BLaER1 (cell line): ENCODE measurements around the gene SCNN1A.
A peak's percentile ranks its signal among the peaks of the same experiment; 100 is the strongest.

Experiments
- H3K27ac ChIP-seq: shearing (Covaris generic); formaldehyde crosslinking; 2 replicates; pipeline ENCODE4 v1.8.1; 2022
- H3K27me3 ChIP-seq: shearing (Covaris generic); formaldehyde crosslinking; 2 replicates; pipeline ENCODE4 v1.8.1; 2022
- H3K36me3 ChIP-seq: shearing (Covaris generic); formaldehyde crosslinking; 2 replicates; pipeline ENCODE4 v1.8.1; 2022
- H3K4me1 ChIP-seq: shearing (Covaris generic); formaldehyde crosslinking; 2 replicates; pipeline ENCODE4 v1.8.1; 2022
- H3K4me2 ChIP-seq: shearing (Covaris generic); formaldehyde crosslinking; 2 replicates; pipeline ENCODE4 v1.8.1; 2022
- H3K4me3 ChIP-seq: shearing (Covaris generic); formaldehyde crosslinking; 2 replicates; pipeline ENCODE4 v1.8.1; 2022
- H3K9ac ChIP-seq: shearing (Covaris generic); formaldehyde crosslinking; 2 replicates; pipeline ENCODE4 v1.8.1; 2022
- H3K9me3 ChIP-seq: shearing (Covaris generic); formaldehyde crosslinking; 2 replicates; pipeline ENCODE4 v1.8.1; 2022
- H4K20me1 ChIP-seq: shearing (Covaris generic); formaldehyde crosslinking; 2 replicates; pipeline ENCODE4 v1.8.1; 2022
- Cebpa-rat ChIP-seq: shearing (Covaris generic); IDR thresholded peaks from 2 replicates; pipeline ENCODE4 v1.8.1; 2022

The SCNN1A gene

DNA sequence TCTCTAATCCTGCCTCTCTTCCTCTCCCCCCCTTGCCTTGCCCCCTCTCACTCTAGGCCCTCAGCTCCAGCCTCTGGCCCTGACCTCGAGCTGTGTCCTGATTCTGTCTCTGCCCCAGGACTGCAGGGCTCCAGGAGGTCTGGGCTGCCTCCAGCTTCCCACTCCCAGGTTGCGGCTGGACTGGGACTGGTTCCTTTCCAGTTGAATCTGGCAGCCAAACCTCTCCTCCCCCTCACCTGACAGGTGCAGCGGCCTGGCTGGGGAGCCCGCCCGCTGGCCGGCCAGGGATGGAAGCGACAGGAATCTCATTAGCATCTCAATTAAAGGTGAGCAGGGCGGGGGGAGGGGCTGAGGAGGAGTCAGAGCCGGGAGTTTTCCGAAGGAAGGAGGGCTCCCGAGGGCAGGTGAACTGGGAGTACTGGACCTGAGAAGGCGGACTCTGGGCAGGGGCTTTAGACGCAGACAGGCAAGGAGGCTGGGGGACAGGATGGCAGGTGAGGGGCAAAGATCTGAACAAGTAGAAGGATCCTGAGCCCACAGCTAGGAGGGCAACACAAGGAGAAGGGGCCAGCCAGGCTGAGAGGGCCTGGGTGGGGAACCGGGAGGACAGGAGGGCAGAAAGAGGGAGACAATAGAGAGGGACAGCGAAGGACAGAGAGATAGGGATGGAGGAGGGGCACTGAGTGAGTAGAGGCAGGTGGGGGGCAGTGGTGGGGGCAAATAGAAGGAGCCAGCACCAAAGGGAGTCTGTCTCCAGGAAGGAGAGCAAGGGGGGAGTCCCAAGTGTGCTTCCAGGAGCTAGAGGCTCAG is at the start of gene SCNN1A:
Gene SCNN1A, minus strand, starts transcription at position 295 of the 810 bp plus-strand sequence. CDS start 780 bp downstream, outside the sequence.
- peak within 1 kb of the TSS; percentile 63 for H3K4me2 ChIP-seq
- H3K9ac ChIP-seq = no peak within 1 kb of the TSS
- no peak for TF ChIP-seq Cebpa-rat
- no peaks in the 10 kb centered on the region for H4K20me1 ChIP-seq
- H3K9me3 ChIP-seq = no peaks in the 10 kb centered on the region
- peaks cover 22% of the 10 kb centered on the region for H3K27me3 ChIP-seq
- H3K27ac ChIP-seq = no peak within 1 kb of the TSS; the same call in 1 of the 2 replicates
- peaks cover 68% of the 10 kb centered on the region for H3K4me1 ChIP-seq
- H3K4me3 ChIP-seq = no peak within 1 kb of the TSS
- no peaks in the 10 kb centered on the region for H3K36me3 ChIP-seq

GRCh38 chr12:6424866-6425265 is 49.5 kb upstream of the SCNN1A start:
- peak overlapping the region; percentile 96 for H3K27ac ChIP-seq
- H4K20me1 ChIP-seq = no peaks in the 10 kb centered on the region
- no peaks in the 10 kb centered on the region for H3K36me3 ChIP-seq
- H3K4me2 ChIP-seq = peak overlapping the region; percentile 95
- H3K4me1 ChIP-seq = peaks cover 65% of the 10 kb centered on the region
- no peak overlapping the region for H3K9ac ChIP-seq
- H3K27me3 ChIP-seq = no peaks in the 10 kb centered on the region
- H3K4me3 ChIP-seq = no peak overlapping the region
- no peak for TF ChIP-seq Cebpa-rat
- H3K9me3 ChIP-seq = no peaks in the 10 kb centered on the region

GRCh38 chr12:6424008-6424347 is 48.6 kb upstream of the SCNN1A start:
- H3K4me3 ChIP-seq = no peak overlapping the region
- H4K20me1 ChIP-seq = no peaks in the 10 kb centered on the region
- peaks cover 58% of the 10 kb centered on the region for H3K4me1 ChIP-seq

DNA sequence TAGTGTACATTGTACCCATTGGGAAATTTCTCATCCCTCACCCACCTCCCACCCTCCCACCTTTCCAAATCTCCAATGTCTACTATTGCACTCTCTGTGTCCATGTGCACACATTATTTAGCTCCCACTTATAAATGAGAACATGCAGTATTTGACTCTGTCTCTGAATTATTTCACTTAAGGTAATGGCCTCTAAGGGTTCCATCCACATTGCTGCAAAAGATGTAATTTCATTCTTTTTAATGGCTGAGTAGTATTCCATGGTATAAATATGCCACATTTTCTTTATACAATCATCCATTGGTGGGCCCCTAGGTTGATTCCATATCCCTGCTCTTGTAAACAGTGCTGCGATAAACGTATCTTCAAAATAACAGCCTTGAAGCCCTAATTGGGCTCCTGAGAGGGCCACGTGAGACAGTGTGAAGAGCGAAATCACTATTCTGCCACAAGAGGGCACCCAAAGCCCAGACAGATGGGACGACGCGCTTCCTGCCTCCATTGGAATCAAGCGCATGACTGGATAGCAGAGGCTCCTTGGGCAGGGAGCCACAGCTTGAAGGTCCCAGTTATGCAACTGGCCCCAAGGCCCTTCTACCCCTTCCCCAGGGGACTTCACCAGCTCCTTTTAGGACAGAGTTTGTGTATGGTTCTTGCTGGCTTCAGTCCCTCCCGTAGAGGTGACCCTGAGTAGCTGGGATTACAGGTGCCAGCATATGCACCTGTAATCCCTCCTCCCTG is 48.1 kb upstream of the SCNN1A start:
- Histone ChIP-seq H3K4me3 (no peak overlapping the region), H3K27me3 (no peaks in the 10 kb centered on the region), H3K4me1 (peaks cover 53% of the 10 kb centered on the region), H3K9ac (no peak overlapping the region; the same call in 1 of the 2 replicates), H4K20me1 (no peaks in the 10 kb centered on the region), H3K27ac (peak overlapping the region; percentile 96), H3K9me3 (no peaks in the 10 kb centered on the region), H3K4me2 (peak overlapping the region; percentile 95), H3K36me3 (no peaks in the 10 kb centered on the region)
- TF ChIP-seq Cebpa-rat = peak; percentile 83

More at GRCh38 chr12:6424008-6424347, 48.6 kb upstream of the SCNN1A start:
- H3K9ac ChIP-seq = no peak overlapping the region; the same call in 1 of the 2 replicates
- H3K27me3 ChIP-seq = no peaks in the 10 kb centered on the region
- H3K27ac ChIP-seq = peak overlapping the region; percentile 96
- no peaks in the 10 kb centered on the region for H3K9me3 ChIP-seq
- peak overlapping the region; percentile 95 for H3K4me2 ChIP-seq
- no peak for TF ChIP-seq Cebpa-rat
- H3K36me3 ChIP-seq = no peaks in the 10 kb centered on the region

DNA sequence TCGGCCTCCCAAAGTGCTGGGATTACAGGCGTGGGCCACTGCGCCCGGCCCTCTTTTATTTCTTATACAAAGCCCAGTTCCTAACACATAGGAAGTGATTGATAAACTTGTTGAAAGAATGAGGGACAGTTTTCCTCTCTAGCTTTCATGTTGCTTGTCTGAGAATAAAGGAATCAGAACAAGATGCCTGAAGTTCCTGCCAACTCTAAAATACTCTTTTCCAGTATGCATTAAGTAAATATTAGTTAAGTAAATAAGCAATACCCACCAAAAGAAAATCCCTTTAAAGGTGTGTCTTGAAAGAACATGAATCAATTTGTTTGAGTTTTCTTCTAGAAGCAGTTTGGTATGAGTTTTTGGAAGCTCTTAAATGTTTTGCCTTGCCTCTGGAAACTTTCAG is 45.0 kb upstream of the SCNN1A start:
- H3K27me3 ChIP-seq = no peaks in the 10 kb centered on the region
- no peaks in the 10 kb centered on the region for H3K36me3 ChIP-seq
- peaks cover 23% of the 10 kb centered on the region for H3K4me1 ChIP-seq
- H4K20me1 ChIP-seq = no peaks in the 10 kb centered on the region
- H3K4me3 ChIP-seq = no peak overlapping the region
- H3K4me2 ChIP-seq = no peak overlapping the region
- TF ChIP-seq Cebpa-rat = no peak
- no peak overlapping the region for H3K9ac ChIP-seq
- no peaks in the 10 kb centered on the region for H3K9me3 ChIP-seq
- H3K27ac ChIP-seq = no peak overlapping the region

DNA sequence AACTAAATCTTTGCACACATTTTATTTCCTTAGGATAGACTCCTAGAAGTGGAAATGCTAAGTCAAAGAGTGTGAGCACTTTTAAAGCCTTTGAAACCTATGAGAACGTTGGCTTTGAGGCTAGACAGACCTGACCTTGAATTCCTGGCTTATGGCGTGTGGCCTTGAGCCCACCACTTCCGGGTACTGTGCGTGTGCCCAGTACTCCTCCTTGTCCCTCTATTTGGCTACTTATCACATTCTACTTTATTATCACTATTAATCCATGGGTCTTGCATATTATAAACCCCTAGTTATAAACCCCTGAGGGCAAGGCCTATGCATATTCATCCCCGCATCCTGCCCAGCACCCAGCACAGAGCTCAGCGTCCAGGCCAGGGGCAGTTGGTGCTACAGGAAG is 43.4 kb upstream of the SCNN1A start:
- no peaks in the 10 kb centered on the region for H3K9me3 ChIP-seq
- no peak overlapping the region for H3K4me2 ChIP-seq
- H4K20me1 ChIP-seq = no peaks in the 10 kb centered on the region
- TF ChIP-seq Cebpa-rat = no peak
- H3K4me1 ChIP-seq = peaks cover 7% of the 10 kb centered on the region
- H3K9ac ChIP-seq = no peak overlapping the region
- H3K4me3 ChIP-seq = no peak overlapping the region
- H3K27ac ChIP-seq = no peak overlapping the region
- no peaks in the 10 kb centered on the region for H3K27me3 ChIP-seq
- H3K36me3 ChIP-seq = no peaks in the 10 kb centered on the region

- no peak overlapping the region for H3K4me2 ChIP-seq
- no peak overlapping the region for H3K4me3 ChIP-seq
- no peaks in the 10 kb centered on the region for H3K9me3 ChIP-seq
- no peak overlapping the region for H3K27ac ChIP-seq
- no peaks in the 10 kb centered on the region for H3K27me3 ChIP-seq
- no peak overlapping the region for H3K9ac ChIP-seq
- H4K20me1 ChIP-seq = no peaks in the 10 kb centered on the region
- H3K36me3 ChIP-seq = no peaks in the 10 kb centered on the region
- TF ChIP-seq Cebpa-rat = no peak
- no peaks in the 10 kb centered on the region for H3K4me1 ChIP-seq
These were observed 41.2 kb upstream of the SCNN1A start for GRCh38 chr12:6416596-6416995.

DNA sequence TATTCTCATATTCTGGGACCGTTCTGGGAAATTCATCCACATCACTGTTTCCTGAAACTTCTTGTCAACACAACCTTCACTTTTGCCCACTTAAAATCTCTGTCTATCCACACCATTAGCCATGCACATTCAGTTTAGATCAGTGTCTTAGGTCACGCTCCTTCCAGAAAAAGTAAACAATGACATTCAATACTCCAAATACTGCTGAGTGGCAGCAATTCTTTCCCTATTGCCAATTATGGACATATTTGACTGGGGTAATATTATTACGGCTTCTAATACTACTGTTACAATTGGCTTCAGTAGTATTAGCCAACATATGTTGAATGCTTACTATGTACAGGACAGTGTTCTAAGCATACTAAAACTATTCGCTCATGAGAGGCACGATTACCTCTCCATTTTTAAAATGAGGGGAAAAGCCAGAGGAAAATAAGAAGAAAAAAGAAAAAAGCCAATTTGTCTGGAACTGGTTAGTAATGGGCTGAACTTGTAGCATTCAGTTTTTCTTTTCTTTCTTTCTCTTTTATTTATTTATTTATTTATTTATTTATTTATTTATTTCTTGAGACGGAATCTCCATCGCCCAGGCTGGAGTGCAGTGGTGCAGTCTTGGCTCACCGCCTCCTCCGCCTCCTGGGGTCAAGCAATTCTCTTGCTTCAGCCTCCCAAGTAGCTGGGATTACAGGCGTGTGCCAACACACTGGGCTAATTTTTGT is 32.0 kb upstream of the SCNN1A start:
- Histone ChIP-seq H4K20me1 (no peaks in the 10 kb centered on the region), H3K4me1 (no peaks in the 10 kb centered on the region), H3K36me3 (no peaks in the 10 kb centered on the region), H3K9me3 (no peaks in the 10 kb centered on the region), H3K27ac (no peak overlapping the region), H3K27me3 (no peaks in the 10 kb centered on the region), H3K4me2 (no peak overlapping the region), H3K4me3 (no peak overlapping the region), H3K9ac (no peak overlapping the region)
- no peak for TF ChIP-seq Cebpa-rat

DNA sequence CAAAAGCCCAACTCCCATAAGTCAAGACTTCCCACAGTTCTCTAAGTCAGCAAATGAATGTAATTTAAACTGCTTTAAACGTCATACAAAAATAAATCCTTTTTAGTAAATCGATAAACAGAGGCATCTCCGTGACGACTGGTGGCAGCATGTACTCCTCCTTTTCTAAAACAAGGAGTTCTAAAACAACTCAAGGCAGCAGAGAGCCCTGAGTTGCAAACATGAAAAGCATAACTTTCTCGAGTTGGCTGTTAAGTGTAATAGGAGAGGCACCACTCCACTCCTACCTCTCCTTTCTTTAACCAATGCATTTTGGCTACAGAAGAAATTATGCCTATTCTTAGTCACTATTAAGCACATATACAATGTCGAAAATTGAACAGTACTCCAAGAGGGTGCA is 30.6 kb upstream of the SCNN1A start:
- no peak overlapping the region for H3K4me3 ChIP-seq
- no peak overlapping the region for H3K9ac ChIP-seq
- no peaks in the 10 kb centered on the region for H3K9me3 ChIP-seq
- H3K27ac ChIP-seq = no peak overlapping the region
- H3K4me1 ChIP-seq = no peaks in the 10 kb centered on the region
- no peak overlapping the region for H3K4me2 ChIP-seq
- no peaks in the 10 kb centered on the region for H3K27me3 ChIP-seq
- H4K20me1 ChIP-seq = no peaks in the 10 kb centered on the region
- no peak for TF ChIP-seq Cebpa-rat
- no peaks in the 10 kb centered on the region for H3K36me3 ChIP-seq

DNA sequence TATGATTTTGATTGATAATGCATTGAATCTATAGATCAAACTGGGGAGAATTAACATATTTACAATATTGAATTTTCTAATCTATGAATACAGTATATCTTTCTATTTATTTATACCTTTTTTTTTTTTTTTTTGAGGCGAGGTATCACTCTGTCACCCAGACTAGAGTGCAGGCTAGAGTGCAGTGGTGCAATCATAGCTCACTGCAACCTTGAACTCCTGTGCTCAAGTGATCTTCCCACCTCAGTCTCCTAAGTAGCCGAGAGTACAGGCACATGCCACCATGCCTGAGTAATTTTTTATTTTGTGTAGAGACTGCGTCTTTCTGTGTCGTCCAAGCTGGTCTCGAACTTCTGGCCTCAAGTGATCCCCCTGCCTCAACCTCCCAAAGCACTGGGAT is 29.0 kb upstream of the SCNN1A start:
- Histone ChIP-seq H3K9ac (no peak overlapping the region), H3K27ac (no peak overlapping the region)

More for the DNA sequence above, 29.0 kb upstream of the SCNN1A start:
- Histone ChIP-seq H3K36me3 (no peaks in the 10 kb centered on the region), H3K9me3 (no peaks in the 10 kb centered on the region), H3K4me2 (no peak overlapping the region), H3K4me3 (no peak overlapping the region), H3K4me1 (no peaks in the 10 kb centered on the region), H4K20me1 (no peaks in the 10 kb centered on the region), H3K27me3 (no peaks in the 10 kb centered on the region)
- TF ChIP-seq Cebpa-rat = no peak
